ENCODE measurements around the gene PRDM16.

The PRDM16 gene

GRCh38 chr1:3277011-3277471 is 208.0 kb downstream of the PRDM16 start:
- no peak for TF ChIP-seq CTCF (conservative IDR thresholded peaks at IDR 0.05; ENCODE audit: low read depth)
- POLR2A ChIA-PET (ENCODE audit: low non-redundant PET): no interaction called here
- DNase-seq (ENCODE audit: low spot score): no peak
- CTCF ChIA-PET: no interaction called here
- H3K27ac ChIP-seq: no peak overlapping the region

GRCh38 chr1:3277623-3278022 is 208.6 kb downstream of the PRDM16 start:
- ChIA-PET CTCF (interaction anchor here (0.6 kb wide), 1 partner anchor 456 kb away, joined by 3 read pairs; no protein-coding TSS in a partner anchor), POLR2A (ENCODE audit: low non-redundant PET) (no interaction called here)
- DNase-seq (ENCODE audit: low spot score): no peak
- no peak for TF ChIP-seq CTCF (conservative IDR thresholded peaks at IDR 0.05; ENCODE audit: low read depth)
- no peak overlapping the region for H3K27ac ChIP-seq

GRCh38 chr1:3278416-3279181 is 209.6 kb downstream of the PRDM16 start:
- no peak for TF ChIP-seq CTCF (conservative IDR thresholded peaks at IDR 0.05; ENCODE audit: low read depth)
- ChIA-PET CTCF (interaction anchor here (0.6 kb wide), 1 partner anchor 457 kb away, joined by 3 read pairs; no protein-coding TSS in a partner anchor), POLR2A (ENCODE audit: low non-redundant PET) (no interaction called here)
- H3K27ac ChIP-seq: no peak overlapping the region
- DNase-seq (ENCODE audit: low spot score): no peak

DNA sequence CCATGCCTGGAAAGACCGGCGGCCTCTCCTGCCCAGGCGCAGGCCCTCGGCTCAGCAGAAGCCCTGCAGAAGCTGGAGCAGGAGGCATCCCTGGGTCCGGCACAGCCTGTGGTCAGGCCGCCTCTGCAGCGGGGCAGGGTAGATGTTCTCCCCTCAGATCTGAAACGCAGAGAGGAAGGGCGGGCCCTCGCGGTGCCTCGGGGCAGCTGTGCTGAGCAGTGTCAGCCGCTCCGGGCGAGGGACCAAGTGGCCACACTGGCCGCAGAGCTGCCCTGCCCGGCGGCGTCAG is 210.1 kb downstream of the PRDM16 start:
- CTCF ChIA-PET: no interaction called here
- POLR2A ChIA-PET (ENCODE audit: low non-redundant PET): no interaction called here
- no peak for TF ChIP-seq CTCF (conservative IDR thresholded peaks at IDR 0.05; ENCODE audit: low read depth)
- no peak for DNase-seq (ENCODE audit: low spot score)
- no peak overlapping the region for H3K27ac ChIP-seq

GRCh38 chr1:3281735-3282134 is 212.7 kb downstream of the PRDM16 start:
- ChIA-PET POLR2A (ENCODE audit: low non-redundant PET) (no interaction called here), CTCF (no interaction called here)
- no peak overlapping the region for H3K27ac ChIP-seq
- TF ChIP-seq CTCF (conservative IDR thresholded peaks at IDR 0.05; ENCODE audit: low read depth): no peak
- no peak for DNase-seq (ENCODE audit: low spot score)

DNA sequence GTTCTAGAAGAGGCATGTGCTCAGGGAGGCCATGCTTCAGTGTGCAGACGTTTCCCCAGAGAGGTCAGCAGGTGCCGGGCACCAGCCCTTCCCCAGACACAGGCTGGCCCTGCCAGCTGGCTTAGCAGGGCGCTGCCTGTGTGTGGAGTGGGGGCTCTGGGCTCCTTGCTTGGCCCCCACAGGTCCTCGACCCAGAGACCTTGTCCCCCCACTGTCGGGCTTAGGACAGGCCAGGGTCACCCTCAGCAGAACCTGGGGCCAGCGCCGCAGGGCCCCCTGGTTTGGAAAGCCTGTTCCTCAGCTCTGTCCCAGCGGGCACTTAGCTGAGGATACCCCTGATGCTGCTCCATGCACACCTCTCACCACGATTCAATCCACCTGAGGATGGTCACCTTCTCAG is 213.2 kb downstream of the PRDM16 start:
- no peak overlapping the region for H3K27ac ChIP-seq
- ChIA-PET CTCF (no interaction called here), POLR2A (ENCODE audit: low non-redundant PET) (no interaction called here)
- DNase-seq (ENCODE audit: low spot score): no peak
- no peak for TF ChIP-seq CTCF (conservative IDR thresholded peaks at IDR 0.05; ENCODE audit: low read depth)
